Caco-2 (cell line): ENCODE measurements around the gene CTNND2. TPM values are rescaled to one million over a fixed set of nuclear protein-coding genes. Genes with fewer than 3 reads are reported as not detected.

ENCODE experiments used
- BruUV-seq: library from RNA; stranded (reverse); fragments of 400-500 nt; replicated peaks from 2 replicates; lab custom pipeline; 2021; lab: Mats Ljungman, UMichigan
- CTCF ChIA-PET: fragments of 300-600 bp; sonication (Branson Sonifier 250); formaldehyde crosslinking; loops from one replicate; lab custom pipeline; 2022; ENCODE audit warnings: antibody characterized with exemption; lab: Charles Lee
- POLR2A ChIA-PET: fragments of 300-600 bp; sonication (Branson Sonifier 250); formaldehyde crosslinking; loops from one replicate; lab custom pipeline; 2022; ENCODE audit warnings: antibody characterized with exemption; lab: Charles Lee
- DNase-seq, 2 experiments: peaks; one replicate each; pipeline versions ENCODE4 v3.0.0 to v3.0.0-alpha.2; 2020 to 2022
- H3K27me3 ChIP-seq: replicated peaks from 2 replicates; pipeline ENCODE4 v1.6.0; 2011; ENCODE audit warnings: low read length; ENCODE audit not compliant: control insufficient read depth, insufficient read depth
- H3K36me3 ChIP-seq: 2 replicates; pipeline ENCODE4 v1.5.1; 2011; ENCODE audit warnings: low read length; ENCODE audit not compliant: control insufficient read depth, insufficient read depth
- H3K4me1 ChIP-seq: fragments of 250-450 bp; sonication (Bioruptor Pico); 2 replicates; pipeline ENCODE4 v1.5.1; 2020; ENCODE audit warnings: mild to moderate bottlenecking
- H3K4me3 ChIP-seq: 2 replicates; pipeline ENCODE4 v1.5.1; 2011; ENCODE audit warnings: low read depth, mild to moderate bottlenecking, control low read depth, low read length
- H3K9me3 ChIP-seq: fragments of 250-450 bp; sonication (Bioruptor Pico); 2 replicates; pipeline ENCODE4 v1.5.1; 2020; ENCODE audit warnings: mild to moderate bottlenecking, moderate library complexity
- H3K27ac Mint-ChIP-seq: one replicate; pipeline ENCODE4 v1.8.0; 2022; ENCODE audit warnings: mixed read lengths; ENCODE audit not compliant: unreplicated experiment
- H3K27me3 Mint-ChIP-seq: one replicate; pipeline ENCODE4 v1.8.0; 2022; ENCODE audit warnings: mixed read lengths; ENCODE audit not compliant: insufficient read depth, unreplicated experiment
- H3K36me3 Mint-ChIP-seq: one replicate; pipeline ENCODE4 v1.8.0; 2022; ENCODE audit warnings: mild to moderate bottlenecking, mixed read lengths; ENCODE audit not compliant: insufficient read depth, unreplicated experiment
- H3K4me1 Mint-ChIP-seq: one replicate; pipeline ENCODE4 v1.8.0; 2022; ENCODE audit warnings: low read depth, mixed read lengths; ENCODE audit not compliant: unreplicated experiment
- H3K4me3 Mint-ChIP-seq: one replicate; pipeline ENCODE4 v1.8.0; 2022; ENCODE audit warnings: mild to moderate bottlenecking, moderate library complexity, mixed read lengths; ENCODE audit not compliant: unreplicated experiment
- H3K9me3 Mint-ChIP-seq: one replicate; pipeline ENCODE4 v1.8.0; 2022; ENCODE audit warnings: mixed read lengths; ENCODE audit not compliant: unreplicated experiment
- CTCF ChIP-seq, 2 experiments: fragments of 200-600 bp in 1 of 2; IDR thresholded peaks; 1 replicate in 1 of 2; 2 replicates in 1 of 2; pipeline versions ENCODE4 v1.5.1 to v1.8.0; 2011 to 2022; ENCODE audit warnings: antibody characterized with exemption in 1 of 2, control low read depth in 1 of 2, inconsistent platforms in 1 of 2, low read depth in 1 of 2, low read length in 1 of 2, mild to moderate bottlenecking in 1 of 2, moderate library complexity in 1 of 2; ENCODE audit not compliant: insufficient read depth in 1 of 2, severe bottlenecking in 1 of 2, unreplicated experiment in 1 of 2
- intact Hi-C: fragments of 100-400 bp; cut with micrococcal nuclease; formaldehyde crosslinking; loops from one replicate; pipeline ENCODE4 v1.10.0; 2022; ENCODE audit not compliant: unreplicated experiment
- total RNA-seq: library from RNA; stranded (reverse); gene quantifications from 2 replicates; pipeline ENCODE4 v1.2.3, GENCODE V29; 2022

Gene CTNND2
- total RNA-seq, 1 experiment from 2014 or later = 0.32 TPM

- no peak overlapping the region for H3K4me3 ChIP-seq
- no peaks in the 10 kb centered on the region for H3K27me3 ChIP-seq
- no peak overlapping the region for H3K4me3 Mint-ChIP-seq
- H3K9me3 ChIP-seq = no peaks in the 10 kb centered on the region
- H3K4me1 ChIP-seq = no peaks in the 10 kb centered on the region
- no peaks in the 10 kb centered on the region for H3K36me3 ChIP-seq
- ChIA-PET CTCF (no interaction called here), POLR2A (no interaction called here)
- no peak for DNase-seq
- no peak overlapping the region for H3K27ac Mint-ChIP-seq
- intact Hi-C loops = no loop called here
- H3K4me1 Mint-ChIP-seq = no peaks in the 10 kb centered on the region
- no peak for TF ChIP-seq CTCF (IDR thresholded peaks at IDR 0.05; ENCODE audit: insufficient read depth in 1 of 2, low read depth in 1 of 2, low read length in 1 of 2, severe bottlenecking in 1 of 2, unreplicated experiment in 1 of 2)
- H3K27me3 Mint-ChIP-seq = peaks cover 8% of the 10 kb centered on the region
- no peaks in the 10 kb centered on the region for H3K36me3 Mint-ChIP-seq
- BruUV-seq = no TSS peak
- no peaks in the 10 kb centered on the region for H3K9me3 Mint-ChIP-seq
These were observed 51.1 kb downstream of the CTNND2 start for GRCh38 chr5:11853140-11853539.

GRCh38 chr5:11852717-11853087 is 51.5 kb downstream of the CTNND2 start:
- no peaks in the 10 kb centered on the region for H3K36me3 ChIP-seq
- POLR2A ChIA-PET = no interaction called here
- CTCF ChIA-PET = no interaction called here

GRCh38 chr5:11851965-11852716 is 52.1 kb downstream of the CTNND2 start:
- intact Hi-C loops = no loop called here

More at GRCh38 chr5:11852717-11853087, 51.5 kb downstream of the CTNND2 start:
- H3K36me3 Mint-ChIP-seq = no peaks in the 10 kb centered on the region
- no peak overlapping the region for H3K4me3 ChIP-seq
- DNase-seq = no peak
- no TSS peak for BruUV-seq
- intact Hi-C loops = no loop called here
- no peaks in the 10 kb centered on the region for H3K9me3 ChIP-seq
- H3K27ac Mint-ChIP-seq = no peak overlapping the region
- no peak for TF ChIP-seq CTCF (IDR thresholded peaks at IDR 0.05; ENCODE audit: insufficient read depth in 1 of 2, low read depth in 1 of 2, low read length in 1 of 2, severe bottlenecking in 1 of 2, unreplicated experiment in 1 of 2)
- H3K27me3 Mint-ChIP-seq = peaks cover 8% of the 10 kb centered on the region
- H3K4me1 Mint-ChIP-seq = no peaks in the 10 kb centered on the region
- no peaks in the 10 kb centered on the region for H3K9me3 Mint-ChIP-seq
- no peaks in the 10 kb centered on the region for H3K27me3 ChIP-seq
- no peak overlapping the region for H3K4me3 Mint-ChIP-seq
- no peaks in the 10 kb centered on the region for H3K4me1 ChIP-seq

More at GRCh38 chr5:11851965-11852716, 52.1 kb downstream of the CTNND2 start:
- BruUV-seq = no TSS peak
- Mint-ChIP-seq H3K4me3 (no peak overlapping the region), H3K27ac (no peak overlapping the region), H3K36me3 (peaks cover 4% of the 10 kb centered on the region), H3K27me3 (peaks cover 9% of the 10 kb centered on the region), H3K4me1 (no peaks in the 10 kb centered on the region), H3K9me3 (no peaks in the 10 kb centered on the region)
- DNase-seq = no peak
- TF ChIP-seq CTCF (IDR thresholded peaks at IDR 0.05; ENCODE audit: insufficient read depth in 1 of 2, low read depth in 1 of 2, low read length in 1 of 2, severe bottlenecking in 1 of 2, unreplicated experiment in 1 of 2) = no peak
- H3K36me3 ChIP-seq = no peaks in the 10 kb centered on the region
- ChIA-PET CTCF (no interaction called here), POLR2A (no interaction called here)
- H3K4me1 ChIP-seq = no peaks in the 10 kb centered on the region
- H3K9me3 ChIP-seq = no peaks in the 10 kb centered on the region
- no peaks in the 10 kb centered on the region for H3K27me3 ChIP-seq
- H3K4me3 ChIP-seq = no peak overlapping the region
